HL-60 (cell line): ENCODE measurements around the gene IGFBP7.

Source experiments
- DNase-seq, 2 experiments: peaks; one replicate each; pipeline ENCODE4 v3.0.0-alpha.2; 2010 to 2020; ENCODE audit warnings: low read depth in 1 of 2, low spot score in 1 of 2
- H3K27ac ChIP-seq: fragments of 250-450 bp; sonication (Bioruptor Pico); replicated peaks from 2 replicates; pipeline ENCODE4 v1.5.1; 2020; ENCODE audit warnings: mild to moderate bottlenecking, moderate library complexity
- H3K27me3 ChIP-seq: fragments of 250-450 bp; sonication (Bioruptor Pico); 2 replicates; pipeline ENCODE4 v1.5.1; 2021; ENCODE audit warnings: mild to moderate bottlenecking, moderate library complexity; ENCODE audit not compliant: insufficient read depth, poor library complexity, severe bottlenecking
- H3K4me3 ChIP-seq: replicated peaks from 2 replicates; pipeline ENCODE4 v1.5.1; 2011; ENCODE audit warnings: mild to moderate bottlenecking, control low read depth, low read length; ENCODE audit not compliant: insufficient read depth
- GABPA ChIP-seq: IDR thresholded peaks from 2 replicates; pipeline ENCODE4 v1.6.1; 2012; ENCODE audit warnings: low read depth
- POLR2AphosphoS5 ChIP-seq: IDR thresholded peaks from 2 replicates; pipeline ENCODE4 v1.6.1; 2012; ENCODE audit warnings: low read depth
- SPI1 ChIP-seq: IDR thresholded peaks from 2 replicates; pipeline ENCODE4 v1.6.1; 2012; ENCODE audit warnings: low read depth, mild to moderate bottlenecking, borderline replicate concordance
- TF ChIP-seq, protein P1 (sequence below): IDR thresholded peaks from 2 replicates; pipeline ENCODE4 v1.6.1; 2012; ENCODE audit warnings: low read depth; ENCODE audit not compliant: insufficient replicate concordance
- TF ChIP-seq, protein P2 (sequence below): IDR thresholded peaks from one replicate; pipeline ENCODE4 v1.5.1; 2011; ENCODE audit warnings: low read length, control low read depth, inconsistent platforms; ENCODE audit not compliant: insufficient read depth

Gene IGFBP7

DNA sequence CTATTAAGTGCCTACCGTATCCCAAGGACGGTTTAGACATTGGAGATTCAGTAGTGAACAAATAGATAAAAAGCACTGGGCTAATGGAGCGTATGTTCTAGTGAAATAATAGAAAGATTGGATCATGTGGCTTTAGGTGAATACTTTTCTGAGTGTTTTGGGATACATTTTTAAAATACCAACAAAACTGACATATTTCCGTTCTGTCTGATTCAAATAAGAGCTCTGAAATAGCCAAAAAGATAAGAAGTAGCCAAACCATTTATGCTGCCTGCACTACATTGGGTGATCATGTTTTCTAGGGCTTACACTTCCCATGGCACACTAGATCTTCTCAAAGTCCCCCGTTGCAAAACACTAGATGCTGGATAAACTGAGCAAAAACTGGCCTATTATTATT, 14.2 kb downstream of the IGFBP7 start:
- TF ChIP-seq, protein P1, sequence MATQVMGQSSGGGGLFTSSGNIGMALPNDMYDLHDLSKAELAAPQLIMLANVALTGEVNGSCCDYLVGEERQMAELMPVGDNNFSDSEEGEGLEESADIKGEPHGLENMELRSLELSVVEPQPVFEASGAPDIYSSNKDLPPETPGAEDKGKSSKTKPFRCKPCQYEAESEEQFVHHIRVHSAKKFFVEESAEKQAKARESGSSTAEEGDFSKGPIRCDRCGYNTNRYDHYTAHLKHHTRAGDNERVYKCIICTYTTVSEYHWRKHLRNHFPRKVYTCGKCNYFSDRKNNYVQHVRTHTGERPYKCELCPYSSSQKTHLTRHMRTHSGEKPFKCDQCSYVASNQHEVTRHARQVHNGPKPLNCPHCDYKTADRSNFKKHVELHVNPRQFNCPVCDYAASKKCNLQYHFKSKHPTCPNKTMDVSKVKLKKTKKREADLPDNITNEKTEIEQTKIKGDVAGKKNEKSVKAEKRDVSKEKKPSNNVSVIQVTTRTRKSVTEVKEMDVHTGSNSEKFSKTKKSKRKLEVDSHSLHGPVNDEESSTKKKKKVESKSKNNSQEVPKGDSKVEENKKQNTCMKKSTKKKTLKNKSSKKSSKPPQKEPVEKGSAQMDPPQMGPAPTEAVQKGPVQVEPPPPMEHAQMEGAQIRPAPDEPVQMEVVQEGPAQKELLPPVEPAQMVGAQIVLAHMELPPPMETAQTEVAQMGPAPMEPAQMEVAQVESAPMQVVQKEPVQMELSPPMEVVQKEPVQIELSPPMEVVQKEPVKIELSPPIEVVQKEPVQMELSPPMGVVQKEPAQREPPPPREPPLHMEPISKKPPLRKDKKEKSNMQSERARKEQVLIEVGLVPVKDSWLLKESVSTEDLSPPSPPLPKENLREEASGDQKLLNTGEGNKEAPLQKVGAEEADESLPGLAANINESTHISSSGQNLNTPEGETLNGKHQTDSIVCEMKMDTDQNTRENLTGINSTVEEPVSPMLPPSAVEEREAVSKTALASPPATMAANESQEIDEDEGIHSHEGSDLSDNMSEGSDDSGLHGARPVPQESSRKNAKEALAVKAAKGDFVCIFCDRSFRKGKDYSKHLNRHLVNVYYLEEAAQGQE, result no peak
- TF ChIP-seq, protein P2, sequence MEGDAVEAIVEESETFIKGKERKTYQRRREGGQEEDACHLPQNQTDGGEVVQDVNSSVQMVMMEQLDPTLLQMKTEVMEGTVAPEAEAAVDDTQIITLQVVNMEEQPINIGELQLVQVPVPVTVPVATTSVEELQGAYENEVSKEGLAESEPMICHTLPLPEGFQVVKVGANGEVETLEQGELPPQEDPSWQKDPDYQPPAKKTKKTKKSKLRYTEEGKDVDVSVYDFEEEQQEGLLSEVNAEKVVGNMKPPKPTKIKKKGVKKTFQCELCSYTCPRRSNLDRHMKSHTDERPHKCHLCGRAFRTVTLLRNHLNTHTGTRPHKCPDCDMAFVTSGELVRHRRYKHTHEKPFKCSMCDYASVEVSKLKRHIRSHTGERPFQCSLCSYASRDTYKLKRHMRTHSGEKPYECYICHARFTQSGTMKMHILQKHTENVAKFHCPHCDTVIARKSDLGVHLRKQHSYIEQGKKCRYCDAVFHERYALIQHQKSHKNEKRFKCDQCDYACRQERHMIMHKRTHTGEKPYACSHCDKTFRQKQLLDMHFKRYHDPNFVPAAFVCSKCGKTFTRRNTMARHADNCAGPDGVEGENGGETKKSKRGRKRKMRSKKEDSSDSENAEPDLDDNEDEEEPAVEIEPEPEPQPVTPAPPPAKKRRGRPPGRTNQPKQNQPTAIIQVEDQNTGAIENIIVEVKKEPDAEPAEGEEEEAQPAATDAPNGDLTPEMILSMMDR, result no peak
- TF ChIP-seq POLR2AphosphoS5 (no peak), SPI1 (no peak), GABPA (no peak)
- Histone ChIP-seq H3K27me3 (no peaks in the 10 kb centered on the region), H3K27ac (no peak overlapping the region), H3K4me3 (no peak overlapping the region)
- DNase-seq, result no peak

GRCh38 chr4:57095245-57095644, 14.9 kb downstream of the IGFBP7 start:
- no peak for TF ChIP-seq SPI1
- TF ChIP-seq POLR2AphosphoS5, result no peak
- TF ChIP-seq, protein P1, result no peak
- TF ChIP-seq GABPA, result no peak
- TF ChIP-seq, protein P2, result no peak
- H3K4me3 ChIP-seq, result no peak overlapping the region
- no peak for DNase-seq
- no peak overlapping the region for H3K27ac ChIP-seq
- H3K27me3 ChIP-seq, result no peaks in the 10 kb centered on the region

GRCh38 chr4:57094832-57095223, 15.4 kb downstream of the IGFBP7 start:
- Histone ChIP-seq H3K27me3 (no peaks in the 10 kb centered on the region), H3K4me3 (no peak overlapping the region), H3K27ac (no peak overlapping the region)
- TF ChIP-seq SPI1, result no peak
- TF ChIP-seq, protein P1, result no peak
- TF ChIP-seq, protein P2, result no peak
- TF ChIP-seq POLR2AphosphoS5, result no peak
- no peak for TF ChIP-seq GABPA
- DNase-seq, result no peak
